WTC11 (cell line): Measurements from ENCODE around the gene AHSP. TPM values are rescaled to one million over a fixed set of nuclear protein-coding genes. Genes with fewer than 3 reads are reported as not detected.

Experiments
- ATAC-seq: fragments of 200-7000 bp; cut with Tn5 transposase; 2 replicates; pipeline ENCODE4 v1.10.0; 2021; ENCODE audit warnings: mild to moderate bottlenecking, moderate library complexity
- CTCF ChIA-PET: fragments of 300-600 bp; sonication (Branson Sonifier 250); formaldehyde crosslinking; loops from one replicate; lab custom pipeline; 2021; ENCODE audit warnings: antibody characterized with exemption; lab: Charles Lee
- POLR2A ChIA-PET: fragments of 350-600 bp; sonication (Branson Sonifier 250); formaldehyde crosslinking; loops from one replicate; lab custom pipeline; 2021; ENCODE audit warnings: antibody characterized with exemption; lab: Charles Lee
- DNase-seq: peaks from one replicate; pipeline ENCODE4 v3.0.0; 2021; ENCODE audit warnings: low spot score
- H3K27ac Mint-ChIP-seq: 2 replicates; pipeline ENCODE4 v1.8.0; 2021; ENCODE audit warnings: mixed read lengths
- H3K27me3 Mint-ChIP-seq: 2 replicates; pipeline ENCODE4 v1.8.0; 2021; ENCODE audit warnings: low read depth, mild to moderate bottlenecking, moderate library complexity, mixed read lengths
- H3K36me3 Mint-ChIP-seq: 2 replicates; pipeline ENCODE4 v1.8.0; 2021; ENCODE audit warnings: mixed read lengths
- H3K4me1 Mint-ChIP-seq: 2 replicates; pipeline ENCODE4 v1.8.0; 2022; ENCODE audit warnings: mixed read lengths
- H3K4me3 Mint-ChIP-seq: 2 replicates; pipeline ENCODE4 v1.8.0; 2021; ENCODE audit warnings: mild to moderate bottlenecking, moderate library complexity, mixed read lengths
- H3K9me3 Mint-ChIP-seq: 2 replicates; pipeline ENCODE4 v1.8.0; 2021; ENCODE audit warnings: mixed read lengths
- EMX1 ChIP-seq: fragments of 250-450 bp; sonication (Bioruptor Pico); IDR thresholded peaks from 2 replicates; pipeline ENCODE4 v1.8.0; 2021; ENCODE audit warnings: mild to moderate bottlenecking
- FOXJ3 ChIP-seq: sonication (generic); formaldehyde crosslinking; IDR thresholded peaks from 2 replicates; pipeline ENCODE4 v1.9.0; 2021; ENCODE audit warnings: missing genetic modification reagents, mild to moderate bottlenecking, borderline replicate concordance
- GABPB1 ChIP-seq: sonication (generic); formaldehyde crosslinking; IDR thresholded peaks from 2 replicates; pipeline ENCODE4 v1.8.1; 2023; ENCODE audit warnings: mild to moderate bottlenecking, missing genetic modification reagents
- HMGA2 ChIP-seq: fragments of 250-450 bp; sonication (Bioruptor Pico); IDR thresholded peaks from 2 replicates; pipeline ENCODE4 v1.4.0; 2021; ENCODE audit warnings: mild to moderate bottlenecking, moderate library complexity
- JUN ChIP-seq: sonication (generic); formaldehyde crosslinking; IDR thresholded peaks from 2 replicates; pipeline ENCODE4 v1.8.0; 2023; ENCODE audit warnings: mild to moderate bottlenecking, missing genetic modification reagents
- MLX ChIP-seq: sonication (generic); formaldehyde crosslinking; IDR thresholded peaks from 2 replicates; pipeline ENCODE4 v1.8.1; 2023; ENCODE audit warnings: mild to moderate bottlenecking, missing genetic modification reagents, moderate library complexity
- NR3C1 ChIP-seq: sonication (generic); formaldehyde crosslinking; conservative IDR thresholded peaks from 2 replicates; pipeline ENCODE4 v1.8.1; 2023; ENCODE audit warnings: low read depth, mild to moderate bottlenecking, missing genetic modification reagents
- PRRX2 ChIP-seq: fragments of 250-450 bp; sonication (Bioruptor Pico); IDR thresholded peaks from 2 replicates; pipeline ENCODE4 v1.8.0; 2021; ENCODE audit warnings: mild to moderate bottlenecking
- SMAD3 ChIP-seq: sonication (generic); formaldehyde crosslinking; IDR thresholded peaks from 2 replicates; pipeline ENCODE4 v1.8.0; 2022; ENCODE audit warnings: missing genetic modification reagents, mild to moderate bottlenecking, borderline replicate concordance
- TCF7 ChIP-seq: sonication (generic); formaldehyde crosslinking; IDR thresholded peaks from 2 replicates; pipeline ENCODE4 v1.8.0; 2022; ENCODE audit warnings: mild to moderate bottlenecking, low read depth, missing genetic modification reagents, moderate library complexity
- USF1 ChIP-seq: sonication (generic); formaldehyde crosslinking; IDR thresholded peaks from 2 replicates; pipeline ENCODE4 v1.8.0; 2022; ENCODE audit warnings: mild to moderate bottlenecking, missing genetic modification reagents
- ZBTB21 ChIP-seq: sonication (generic); formaldehyde crosslinking; IDR thresholded peaks from 2 replicates; pipeline ENCODE4 v1.8.1; 2023; ENCODE audit warnings: mild to moderate bottlenecking, missing genetic modification reagents, borderline replicate concordance
- ZNF121 ChIP-seq: sonication (generic); formaldehyde crosslinking; IDR thresholded peaks from 2 replicates; pipeline ENCODE4 v1.8.0; 2023; ENCODE audit warnings: missing genetic modification reagents
- ZNF138 ChIP-seq: sonication (generic); formaldehyde crosslinking; conservative IDR thresholded peaks from 2 replicates; pipeline ENCODE4 v1.8.1; 2022; ENCODE audit warnings: mild to moderate bottlenecking, moderate library complexity, missing genetic modification reagents
- ZNF232 ChIP-seq: sonication (generic); formaldehyde crosslinking; IDR thresholded peaks from 2 replicates; pipeline ENCODE4 v1.8.0; 2022; ENCODE audit warnings: mild to moderate bottlenecking, missing genetic modification reagents
- ZNF317 ChIP-seq: sonication (generic); formaldehyde crosslinking; IDR thresholded peaks from 2 replicates; pipeline ENCODE4 v1.8.1; 2023; ENCODE audit warnings: low read depth, mild to moderate bottlenecking, moderate library complexity, missing genetic modification reagents, borderline replicate concordance
- total RNA-seq: library from RNA; stranded (reverse); gene quantifications from 3 replicates; pipeline ENCODE4 v1.2.3, GENCODE V29; 2021
- TF ChIP-seq, protein P1 (sequence below): sonication (generic); formaldehyde crosslinking; IDR thresholded peaks from 2 replicates; pipeline ENCODE4 v1.8.1; 2023; ENCODE audit warnings: mild to moderate bottlenecking, moderate library complexity, missing genetic modification reagents
- TF ChIP-seq, protein P2 (sequence below): sonication (generic); formaldehyde crosslinking; IDR thresholded peaks from 2 replicates; pipeline ENCODE4 v1.8.0; 2022; ENCODE audit warnings: missing genetic modification reagents
- TF ChIP-seq, protein P3 (sequence below): sonication (generic); formaldehyde crosslinking; IDR thresholded peaks from 2 replicates; pipeline ENCODE4 v1.8.0; 2023; ENCODE audit warnings: missing genetic modification reagents, mild to moderate bottlenecking, borderline replicate concordance
- TF ChIP-seq, protein P4 (sequence below): sonication (generic); formaldehyde crosslinking; IDR thresholded peaks from 2 replicates; pipeline ENCODE4 v1.8.1; 2023; ENCODE audit warnings: mild to moderate bottlenecking, missing genetic modification reagents

The AHSP gene
- total RNA-seq, 1 experiment from 2014 or later: 0.81 TPM

DNA sequence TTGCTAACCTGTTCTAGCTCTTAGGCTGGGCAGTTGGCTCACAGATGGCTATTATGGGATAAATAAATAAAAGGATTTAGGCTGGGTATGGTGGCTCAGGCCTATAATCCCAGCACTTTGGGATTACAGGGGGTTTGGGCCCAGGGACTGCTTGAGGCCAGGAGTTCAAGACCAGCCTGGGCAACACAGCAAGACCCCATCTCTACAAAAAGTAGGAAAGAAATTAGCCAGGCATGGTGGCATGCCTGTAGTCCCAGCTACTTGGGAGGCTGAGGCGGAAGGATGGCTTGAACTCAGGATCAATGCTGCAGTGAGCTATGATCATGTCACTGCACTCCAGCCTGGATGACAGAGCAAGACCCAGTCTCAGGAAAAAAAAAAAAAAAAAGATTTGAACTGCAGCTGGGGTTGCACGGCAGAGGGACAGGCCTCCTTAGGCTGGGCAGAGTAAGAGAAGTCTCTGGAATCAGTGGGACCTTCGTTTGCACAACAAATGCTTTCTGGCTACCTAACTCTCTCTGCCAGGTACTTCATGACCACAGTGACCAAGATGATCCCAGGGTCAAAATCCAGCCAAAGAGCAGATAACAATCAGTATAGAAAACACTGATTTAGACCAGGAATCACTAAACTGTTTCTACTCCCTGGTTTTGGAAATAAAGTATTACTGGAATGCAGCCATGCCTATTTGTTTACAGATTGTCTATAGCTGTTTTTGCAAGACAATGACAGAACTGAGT lies 26.3 kb upstream of the AHSP start:
- H3K27ac Mint-ChIP-seq: no peak overlapping the region
- peak overlapping the region; percentile 2; the same call in 1 of the 2 replicates for H3K4me3 Mint-ChIP-seq
- no peak for DNase-seq
- H3K9me3 Mint-ChIP-seq: no peaks in the 10 kb centered on the region
- H3K27me3 Mint-ChIP-seq: no peaks in the 10 kb centered on the region
- peaks cover 10% of the 10 kb centered on the region for H3K36me3 Mint-ChIP-seq
- TF ChIP-seq ZNF121 (CRISPR knock-in tag) (peak; percentile 72; the same call in 1 of the 2 replicates), FOXJ3 (CRISPR knock-in tag) (no peak)
- TF ChIP-seq, protein P1, sequence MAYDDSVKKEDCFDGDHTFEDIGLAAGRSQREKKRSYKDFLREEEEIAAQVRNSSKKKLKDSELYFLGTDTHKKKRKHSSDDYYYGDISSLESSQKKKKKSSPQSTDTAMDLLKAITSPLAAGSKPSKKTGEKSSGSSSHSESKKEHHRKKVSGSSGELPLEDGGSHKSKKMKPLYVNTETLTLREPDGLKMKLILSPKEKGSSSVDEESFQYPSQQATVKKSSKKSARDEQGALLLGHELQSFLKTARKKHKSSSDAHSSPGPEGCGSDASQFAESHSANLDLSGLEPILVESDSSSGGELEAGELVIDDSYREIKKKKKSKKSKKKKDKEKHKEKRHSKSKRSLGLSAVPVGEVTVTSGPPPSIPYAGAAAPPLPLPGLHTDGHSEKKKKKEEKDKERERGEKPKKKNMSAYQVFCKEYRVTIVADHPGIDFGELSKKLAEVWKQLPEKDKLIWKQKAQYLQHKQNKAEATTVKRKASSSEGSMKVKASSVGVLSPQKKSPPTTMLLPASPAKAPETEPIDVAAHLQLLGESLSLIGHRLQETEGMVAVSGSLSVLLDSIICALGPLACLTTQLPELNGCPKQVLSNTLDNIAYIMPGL (CRISPR knock-in tag): no peak
- TF ChIP-seq, all 79 proteins: peak for 1
- CTCF ChIA-PET: interaction anchor here (0.7 to 3.0 kb wide), 4 partner anchors 13 to 44 kb away, joined by 4 to 12 read pairs (median 8); no protein-coding TSS in a partner anchor
- POLR2A ChIA-PET: interaction anchor here (1.0 to 1.3 kb wide), 2 partner anchors 13 to 27 kb away, joined by 3 read pairs; no protein-coding TSS in a partner anchor
- ATAC-seq: peak; percentile 61
- peaks cover 21% of the 10 kb centered on the region for H3K4me1 Mint-ChIP-seq

DNA sequence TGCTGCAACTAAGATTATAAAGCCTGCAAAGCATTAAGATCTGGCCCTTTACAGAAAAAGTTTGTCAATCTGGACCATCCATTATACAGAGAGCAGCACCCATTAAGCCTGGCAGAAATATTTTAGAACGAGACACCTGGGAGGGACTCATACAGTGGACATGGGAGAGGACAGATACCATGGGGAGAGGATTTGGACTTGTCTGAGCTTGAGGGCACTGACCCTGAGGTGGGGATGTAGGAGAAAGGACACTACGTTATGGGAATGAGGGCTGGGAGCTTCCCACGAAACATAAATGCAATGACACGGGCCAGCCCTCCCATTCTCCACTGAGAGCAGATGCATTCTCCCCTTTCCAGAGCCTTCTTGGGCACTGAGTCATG lies 25.7 kb upstream of the AHSP start:
- peaks cover 24% of the 10 kb centered on the region for H3K4me1 Mint-ChIP-seq
- ATAC-seq (no peak), DNase-seq (no peak)
- ChIA-PET POLR2A (interaction anchor here (1.0 kb wide), 1 partner anchor 27 kb away, joined by 3 read pairs; no protein-coding TSS in a partner anchor), CTCF (interaction anchor here (0.8 to 3.0 kb wide), 3 partner anchors 13 to 41 kb away, joined by 6 to 12 read pairs (median 10); no protein-coding TSS in a partner anchor)
- H3K27ac Mint-ChIP-seq: no peak overlapping the region
- H3K27me3 Mint-ChIP-seq: no peaks in the 10 kb centered on the region
- H3K36me3 Mint-ChIP-seq: peaks cover 10% of the 10 kb centered on the region
- H3K9me3 Mint-ChIP-seq: no peaks in the 10 kb centered on the region
- H3K4me3 Mint-ChIP-seq: peak overlapping the region; percentile 2; the same call in 1 of the 2 replicates
- TF ChIP-seq, protein P2, sequence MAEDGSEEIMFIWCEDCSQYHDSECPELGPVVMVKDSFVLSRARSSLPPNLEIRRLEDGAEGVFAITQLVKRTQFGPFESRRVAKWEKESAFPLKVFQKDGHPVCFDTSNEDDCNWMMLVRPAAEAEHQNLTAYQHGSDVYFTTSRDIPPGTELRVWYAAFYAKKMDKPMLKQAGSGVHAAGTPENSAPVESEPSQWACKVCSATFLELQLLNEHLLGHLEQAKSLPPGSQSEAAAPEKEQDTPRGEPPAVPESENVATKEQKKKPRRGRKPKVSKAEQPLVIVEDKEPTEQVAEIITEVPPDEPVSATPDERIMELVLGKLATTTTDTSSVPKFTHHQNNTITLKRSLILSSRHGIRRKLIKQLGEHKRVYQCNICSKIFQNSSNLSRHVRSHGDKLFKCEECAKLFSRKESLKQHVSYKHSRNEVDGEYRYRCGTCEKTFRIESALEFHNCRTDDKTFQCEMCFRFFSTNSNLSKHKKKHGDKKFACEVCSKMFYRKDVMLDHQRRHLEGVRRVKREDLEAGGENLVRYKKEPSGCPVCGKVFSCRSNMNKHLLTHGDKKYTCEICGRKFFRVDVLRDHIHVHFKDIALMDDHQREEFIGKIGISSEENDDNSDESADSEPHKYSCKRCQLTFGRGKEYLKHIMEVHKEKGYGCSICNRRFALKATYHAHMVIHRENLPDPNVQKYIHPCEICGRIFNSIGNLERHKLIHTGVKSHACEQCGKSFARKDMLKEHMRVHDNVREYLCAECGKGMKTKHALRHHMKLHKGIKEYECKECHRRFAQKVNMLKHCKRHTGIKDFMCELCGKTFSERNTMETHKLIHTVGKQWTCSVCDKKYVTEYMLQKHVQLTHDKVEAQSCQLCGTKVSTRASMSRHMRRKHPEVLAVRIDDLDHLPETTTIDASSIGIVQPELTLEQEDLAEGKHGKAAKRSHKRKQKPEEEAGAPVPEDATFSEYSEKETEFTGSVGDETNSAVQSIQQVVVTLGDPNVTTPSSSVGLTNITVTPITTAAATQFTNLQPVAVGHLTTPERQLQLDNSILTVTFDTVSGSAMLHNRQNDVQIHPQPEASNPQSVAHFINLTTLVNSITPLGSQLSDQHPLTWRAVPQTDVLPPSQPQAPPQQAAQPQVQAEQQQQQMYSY (CRISPR knock-in tag): no peak
- TF ChIP-seq SMAD3 (CRISPR knock-in tag) (no peak), EMX1 (no peak), NR3C1 (no peak), PRRX2 (CRISPR knock-in tag) (no peak), HMGA2 (CRISPR knock-in tag) (no peak), GABPB1 (no peak), ZBTB21 (no peak), MLX (no peak), JUN (CRISPR knock-in tag) (no peak), ZNF317 (CRISPR knock-in tag) (no peak), ZNF232 (no peak), TCF7 (CRISPR knock-in tag) (no peak), ZNF138 (no peak), USF1 (no peak)
- TF ChIP-seq, protein P3, sequence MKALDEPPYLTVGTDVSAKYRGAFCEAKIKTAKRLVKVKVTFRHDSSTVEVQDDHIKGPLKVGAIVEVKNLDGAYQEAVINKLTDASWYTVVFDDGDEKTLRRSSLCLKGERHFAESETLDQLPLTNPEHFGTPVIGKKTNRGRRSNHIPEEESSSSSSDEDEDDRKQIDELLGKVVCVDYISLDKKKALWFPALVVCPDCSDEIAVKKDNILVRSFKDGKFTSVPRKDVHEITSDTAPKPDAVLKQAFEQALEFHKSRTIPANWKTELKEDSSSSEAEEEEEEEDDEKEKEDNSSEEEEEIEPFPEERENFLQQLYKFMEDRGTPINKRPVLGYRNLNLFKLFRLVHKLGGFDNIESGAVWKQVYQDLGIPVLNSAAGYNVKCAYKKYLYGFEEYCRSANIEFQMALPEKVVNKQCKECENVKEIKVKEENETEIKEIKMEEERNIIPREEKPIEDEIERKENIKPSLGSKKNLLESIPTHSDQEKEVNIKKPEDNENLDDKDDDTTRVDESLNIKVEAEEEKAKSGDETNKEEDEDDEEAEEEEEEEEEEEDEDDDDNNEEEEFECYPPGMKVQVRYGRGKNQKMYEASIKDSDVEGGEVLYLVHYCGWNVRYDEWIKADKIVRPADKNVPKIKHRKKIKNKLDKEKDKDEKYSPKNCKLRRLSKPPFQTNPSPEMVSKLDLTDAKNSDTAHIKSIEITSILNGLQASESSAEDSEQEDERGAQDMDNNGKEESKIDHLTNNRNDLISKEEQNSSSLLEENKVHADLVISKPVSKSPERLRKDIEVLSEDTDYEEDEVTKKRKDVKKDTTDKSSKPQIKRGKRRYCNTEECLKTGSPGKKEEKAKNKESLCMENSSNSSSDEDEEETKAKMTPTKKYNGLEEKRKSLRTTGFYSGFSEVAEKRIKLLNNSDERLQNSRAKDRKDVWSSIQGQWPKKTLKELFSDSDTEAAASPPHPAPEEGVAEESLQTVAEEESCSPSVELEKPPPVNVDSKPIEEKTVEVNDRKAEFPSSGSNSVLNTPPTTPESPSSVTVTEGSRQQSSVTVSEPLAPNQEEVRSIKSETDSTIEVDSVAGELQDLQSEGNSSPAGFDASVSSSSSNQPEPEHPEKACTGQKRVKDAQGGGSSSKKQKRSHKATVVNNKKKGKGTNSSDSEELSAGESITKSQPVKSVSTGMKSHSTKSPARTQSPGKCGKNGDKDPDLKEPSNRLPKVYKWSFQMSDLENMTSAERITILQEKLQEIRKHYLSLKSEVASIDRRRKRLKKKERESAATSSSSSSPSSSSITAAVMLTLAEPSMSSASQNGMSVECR (CRISPR knock-in tag): no peak
- TF ChIP-seq, protein P4, sequence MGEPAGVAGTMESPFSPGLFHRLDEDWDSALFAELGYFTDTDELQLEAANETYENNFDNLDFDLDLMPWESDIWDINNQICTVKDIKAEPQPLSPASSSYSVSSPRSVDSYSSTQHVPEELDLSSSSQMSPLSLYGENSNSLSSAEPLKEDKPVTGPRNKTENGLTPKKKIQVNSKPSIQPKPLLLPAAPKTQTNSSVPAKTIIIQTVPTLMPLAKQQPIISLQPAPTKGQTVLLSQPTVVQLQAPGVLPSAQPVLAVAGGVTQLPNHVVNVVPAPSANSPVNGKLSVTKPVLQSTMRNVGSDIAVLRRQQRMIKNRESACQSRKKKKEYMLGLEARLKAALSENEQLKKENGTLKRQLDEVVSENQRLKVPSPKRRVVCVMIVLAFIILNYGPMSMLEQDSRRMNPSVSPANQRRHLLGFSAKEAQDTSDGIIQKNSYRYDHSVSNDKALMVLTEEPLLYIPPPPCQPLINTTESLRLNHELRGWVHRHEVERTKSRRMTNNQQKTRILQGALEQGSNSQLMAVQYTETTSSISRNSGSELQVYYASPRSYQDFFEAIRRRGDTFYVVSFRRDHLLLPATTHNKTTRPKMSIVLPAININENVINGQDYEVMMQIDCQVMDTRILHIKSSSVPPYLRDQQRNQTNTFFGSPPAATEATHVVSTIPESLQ (CRISPR knock-in tag): no peak
